Measurements from ENCODE around the gene FAM185A.
"Not testable (repeated sequence)": the region's sequence is repeated elsewhere in the genome, so short reads cannot be mapped to it uniquely, and the experiment has no call there.

DNA sequence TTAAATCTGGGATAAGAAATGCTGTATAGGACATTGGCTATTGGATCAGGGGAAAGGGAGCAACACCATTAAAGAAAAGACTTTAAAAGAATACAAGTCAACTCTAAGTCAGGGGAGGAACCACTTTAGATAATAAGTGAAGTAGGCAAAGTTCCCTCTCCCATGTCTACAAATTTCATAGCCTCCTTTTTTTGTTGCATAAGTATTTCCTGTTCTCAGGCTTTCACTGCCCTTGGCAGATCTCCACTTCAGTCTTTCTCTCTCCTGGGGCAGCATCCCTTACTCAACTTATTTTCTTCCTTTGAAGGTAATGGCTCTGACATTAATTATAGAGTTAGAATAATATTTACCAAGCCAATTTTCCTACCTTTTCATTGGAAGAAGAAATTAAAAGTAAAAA lies 30.3 kb upstream of the FAM185A start:
- TF ChIP-seq, protein P1, sequence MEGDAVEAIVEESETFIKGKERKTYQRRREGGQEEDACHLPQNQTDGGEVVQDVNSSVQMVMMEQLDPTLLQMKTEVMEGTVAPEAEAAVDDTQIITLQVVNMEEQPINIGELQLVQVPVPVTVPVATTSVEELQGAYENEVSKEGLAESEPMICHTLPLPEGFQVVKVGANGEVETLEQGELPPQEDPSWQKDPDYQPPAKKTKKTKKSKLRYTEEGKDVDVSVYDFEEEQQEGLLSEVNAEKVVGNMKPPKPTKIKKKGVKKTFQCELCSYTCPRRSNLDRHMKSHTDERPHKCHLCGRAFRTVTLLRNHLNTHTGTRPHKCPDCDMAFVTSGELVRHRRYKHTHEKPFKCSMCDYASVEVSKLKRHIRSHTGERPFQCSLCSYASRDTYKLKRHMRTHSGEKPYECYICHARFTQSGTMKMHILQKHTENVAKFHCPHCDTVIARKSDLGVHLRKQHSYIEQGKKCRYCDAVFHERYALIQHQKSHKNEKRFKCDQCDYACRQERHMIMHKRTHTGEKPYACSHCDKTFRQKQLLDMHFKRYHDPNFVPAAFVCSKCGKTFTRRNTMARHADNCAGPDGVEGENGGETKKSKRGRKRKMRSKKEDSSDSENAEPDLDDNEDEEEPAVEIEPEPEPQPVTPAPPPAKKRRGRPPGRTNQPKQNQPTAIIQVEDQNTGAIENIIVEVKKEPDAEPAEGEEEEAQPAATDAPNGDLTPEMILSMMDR (IDR thresholded peaks at IDR 0.05): not testable (repeated sequence)
- TF ChIP-seq POLR2AphosphoS5 (IDR thresholded peaks at IDR 0.05; ENCODE audit: low read depth, low read length); SIN3A (IDR thresholded peaks at IDR 0.05; ENCODE audit: borderline replicate concordance, insufficient read depth, low read depth, low read length): not testable (repeated sequence)
- TF ChIP-seq, protein P2, sequence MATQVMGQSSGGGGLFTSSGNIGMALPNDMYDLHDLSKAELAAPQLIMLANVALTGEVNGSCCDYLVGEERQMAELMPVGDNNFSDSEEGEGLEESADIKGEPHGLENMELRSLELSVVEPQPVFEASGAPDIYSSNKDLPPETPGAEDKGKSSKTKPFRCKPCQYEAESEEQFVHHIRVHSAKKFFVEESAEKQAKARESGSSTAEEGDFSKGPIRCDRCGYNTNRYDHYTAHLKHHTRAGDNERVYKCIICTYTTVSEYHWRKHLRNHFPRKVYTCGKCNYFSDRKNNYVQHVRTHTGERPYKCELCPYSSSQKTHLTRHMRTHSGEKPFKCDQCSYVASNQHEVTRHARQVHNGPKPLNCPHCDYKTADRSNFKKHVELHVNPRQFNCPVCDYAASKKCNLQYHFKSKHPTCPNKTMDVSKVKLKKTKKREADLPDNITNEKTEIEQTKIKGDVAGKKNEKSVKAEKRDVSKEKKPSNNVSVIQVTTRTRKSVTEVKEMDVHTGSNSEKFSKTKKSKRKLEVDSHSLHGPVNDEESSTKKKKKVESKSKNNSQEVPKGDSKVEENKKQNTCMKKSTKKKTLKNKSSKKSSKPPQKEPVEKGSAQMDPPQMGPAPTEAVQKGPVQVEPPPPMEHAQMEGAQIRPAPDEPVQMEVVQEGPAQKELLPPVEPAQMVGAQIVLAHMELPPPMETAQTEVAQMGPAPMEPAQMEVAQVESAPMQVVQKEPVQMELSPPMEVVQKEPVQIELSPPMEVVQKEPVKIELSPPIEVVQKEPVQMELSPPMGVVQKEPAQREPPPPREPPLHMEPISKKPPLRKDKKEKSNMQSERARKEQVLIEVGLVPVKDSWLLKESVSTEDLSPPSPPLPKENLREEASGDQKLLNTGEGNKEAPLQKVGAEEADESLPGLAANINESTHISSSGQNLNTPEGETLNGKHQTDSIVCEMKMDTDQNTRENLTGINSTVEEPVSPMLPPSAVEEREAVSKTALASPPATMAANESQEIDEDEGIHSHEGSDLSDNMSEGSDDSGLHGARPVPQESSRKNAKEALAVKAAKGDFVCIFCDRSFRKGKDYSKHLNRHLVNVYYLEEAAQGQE (IDR thresholded peaks at IDR 0.05; ENCODE audit: insufficient read depth in 1 of 2, low read depth in 2 of 2, low read length in 1 of 2): not testable (repeated sequence)

All from Panc1 (cell line).